Myometrial cell (primary cell): ENCODE data around the gene CDH15. TPM values are rescaled to one million over a fixed set of nuclear protein-coding genes. Genes with fewer than 3 reads are reported as not detected.

Experiments used
- total RNA-seq: library from RNA; depleted of rRNA; stranded (reverse); fragments of >200 nt; gene quantifications from 2 replicates; pipeline ENCODE4 v1.2.3, GENCODE V29; 2015

The CDH15 gene
- total RNA-seq: not detected in 2 replicates

DNA sequence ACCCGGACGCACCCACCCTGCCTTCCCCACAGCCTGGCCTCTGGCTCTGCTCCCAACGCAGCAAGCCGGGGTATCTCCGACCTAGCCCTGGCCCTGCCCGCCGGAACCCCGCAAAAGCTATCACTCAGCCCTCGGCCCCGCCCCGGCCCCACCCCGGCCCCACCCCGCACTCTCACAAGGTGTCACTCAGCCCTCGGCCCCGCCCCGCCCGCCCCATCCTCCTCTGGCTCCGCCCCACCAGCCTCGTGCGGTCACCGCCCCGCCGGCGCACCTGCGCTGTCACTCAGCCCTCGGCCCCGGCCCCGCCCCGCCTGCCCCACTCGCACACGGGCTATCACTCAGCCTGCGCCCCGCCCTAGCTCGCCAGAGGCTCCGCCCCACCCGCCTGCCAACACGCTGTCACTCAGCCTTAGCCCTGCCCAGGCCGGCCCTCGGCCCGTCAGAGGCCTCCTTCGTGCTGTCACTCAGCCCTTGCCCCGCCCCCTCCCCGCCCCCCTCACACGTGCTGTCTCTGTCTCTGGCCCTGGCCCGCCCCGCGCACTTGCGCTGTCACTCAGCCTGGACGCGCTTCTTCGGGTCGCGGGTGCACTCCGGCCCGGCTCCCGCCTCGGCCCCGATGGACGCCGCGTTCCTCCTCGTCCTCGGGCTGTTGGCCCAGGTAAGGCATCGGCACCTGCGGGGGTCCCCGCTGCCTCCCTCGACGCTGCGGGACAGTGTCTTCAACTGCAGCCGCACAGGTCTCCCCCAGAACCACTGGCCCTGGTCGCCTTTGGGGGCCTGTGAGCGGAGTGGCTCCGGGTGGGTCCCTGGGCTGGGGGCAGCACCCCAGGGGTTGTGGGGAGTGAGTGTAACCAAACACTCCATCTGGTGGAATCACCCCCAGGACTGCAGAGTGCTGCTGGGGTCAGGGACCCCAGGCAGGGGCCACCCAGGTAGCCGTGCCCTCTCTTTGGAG, at the start of gene CDH15:
Gene CDH15 (plus strand): TSS at position 533 of the 955 bp plus-strand sequence. CDS start 84 bp downstream, at position 617.

DNA sequence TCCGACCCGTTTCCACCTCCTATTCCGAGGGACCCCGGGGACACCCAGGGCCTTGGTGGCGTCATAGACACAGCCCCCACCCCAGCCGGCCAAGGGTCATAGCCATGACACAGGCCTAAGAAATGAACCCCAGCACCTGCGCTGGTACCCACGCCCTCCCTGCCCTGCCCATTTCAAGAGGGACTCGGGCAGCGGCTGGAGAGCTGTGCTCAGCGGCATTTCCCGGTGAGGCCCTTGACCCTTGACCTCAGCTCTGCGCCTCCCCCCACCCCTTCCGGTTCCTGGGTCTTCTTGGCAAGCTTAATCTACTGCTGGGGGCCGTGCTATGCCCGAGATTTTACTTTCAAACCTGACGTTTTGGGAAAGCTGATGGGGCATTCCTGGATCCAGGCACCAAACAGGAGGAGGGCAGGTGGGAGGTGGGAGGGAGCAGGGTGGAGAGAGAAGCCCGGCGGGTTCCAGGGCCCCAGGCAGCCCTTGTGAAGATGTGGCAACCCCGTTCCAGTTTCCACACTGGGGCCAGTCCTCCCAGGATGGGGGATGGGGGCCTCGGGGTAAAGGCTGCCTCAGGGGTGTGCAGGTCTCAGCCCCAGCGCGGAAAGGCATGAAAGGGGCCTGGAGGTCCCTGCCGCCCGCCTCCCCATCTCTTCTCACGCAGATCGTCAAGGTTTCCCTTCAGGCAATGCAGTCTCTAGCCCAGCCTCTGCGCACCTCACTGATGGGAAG, 28.7 kb downstream of the CDH15 start, which contains the start of gene SLC22A31:
Gene SLC22A31 (minus strand): TSS at position 414 of the 726 bp plus-strand sequence. CDS start 36 bp downstream, at position 378.

DNA sequence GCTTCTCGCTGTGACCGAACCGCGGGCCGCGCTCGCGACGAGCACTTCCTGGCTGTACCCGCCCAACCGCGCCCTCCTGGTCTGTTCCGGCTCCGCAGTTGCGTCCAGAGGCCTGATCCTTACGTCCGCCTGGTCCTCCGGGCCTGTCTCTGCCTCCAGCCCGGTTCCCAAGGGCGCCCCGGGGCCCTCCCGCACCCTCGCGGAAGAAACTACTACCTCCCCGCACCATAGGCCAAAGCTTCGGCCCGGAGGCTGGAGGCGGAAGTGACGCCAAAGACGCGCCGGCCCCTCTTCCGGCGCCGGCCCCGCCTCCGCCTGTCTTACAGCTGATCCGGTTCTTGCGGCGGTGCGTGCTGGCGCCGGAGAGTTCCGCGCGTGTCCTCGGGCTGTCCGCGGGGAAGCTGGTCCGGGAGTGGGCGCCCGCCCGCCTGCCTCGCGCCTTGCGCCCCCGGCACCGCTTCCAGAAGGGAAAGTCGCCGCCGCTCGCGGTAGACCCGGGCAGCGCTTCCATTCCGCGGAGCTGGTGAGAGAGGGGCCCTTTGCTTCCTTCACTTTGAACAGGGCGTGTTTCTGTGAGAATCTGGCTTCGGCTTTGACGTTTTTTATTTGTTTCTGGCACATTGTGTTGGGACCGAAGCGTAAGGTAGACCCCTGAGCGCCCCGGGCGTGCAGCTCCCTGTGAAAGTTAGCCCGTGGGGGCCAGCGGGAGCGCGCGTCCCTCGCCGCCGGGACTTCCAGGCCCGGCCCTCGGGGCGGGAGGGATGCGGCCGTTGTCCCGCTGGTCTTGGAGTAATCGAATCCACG, 46.0 kb downstream of the CDH15 start, which contains the start of gene ZNF778:
Gene ZNF778 (plus strand): TSS at position 316 of the 804 bp plus-strand sequence. CDS start 3,425 bp downstream, outside the sequence.

Other genes with a start within 250 kb of the CDH15 start
- gene CBFA2T3, start 194.5 kb upstream of the CDH15 start, total RNA-seq: not detected in 2 replicates
- gene ACSF3, start 77.9 kb upstream of the CDH15 start, total RNA-seq: 24.3 and 47.3 TPM in 2 replicates
- gene SLC22A31, start 28.8 kb downstream of the CDH15 start, total RNA-seq: 0.58 TPM in 1 of 2 replicates, not detected in the other
- gene ZNF778, start 46.0 kb downstream of the CDH15 start, total RNA-seq: 5.8 TPM in 2 replicates